ENCODE data around the gene MARS1.
"Not testable (repeated sequence)": the region's sequence is repeated elsewhere in the genome, so short reads cannot be mapped to it uniquely, and the experiment has no call there.

The MARS1 gene

DNA sequence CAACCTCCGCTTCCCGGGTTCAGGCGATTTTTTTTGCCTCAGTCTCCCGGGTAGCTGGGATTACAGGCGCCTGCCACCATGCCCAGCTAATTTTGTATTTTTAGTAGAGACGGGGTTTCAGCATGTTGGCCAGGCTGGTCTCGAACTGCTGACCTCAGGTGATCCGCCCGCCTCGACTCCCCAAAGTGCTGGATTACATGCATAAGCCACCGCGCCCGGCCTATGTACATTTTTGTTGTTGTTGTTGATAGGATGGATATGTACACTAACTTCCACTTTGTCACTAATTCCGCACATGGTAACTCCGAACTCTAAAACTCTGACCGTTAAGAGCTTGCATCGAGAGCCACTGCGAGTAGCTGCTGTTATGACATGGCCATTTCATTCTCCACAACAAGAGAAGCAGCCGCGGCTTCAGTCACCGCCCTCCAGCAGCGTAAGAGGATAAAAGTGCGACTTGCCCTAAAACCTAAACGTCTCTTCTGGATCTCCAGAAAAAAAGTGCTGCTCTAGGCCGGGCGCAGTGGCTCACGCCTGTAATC lies 742 bp upstream of the MARS1 start:
- no peak for TF ChIP-seq Cebpa-rat (IDR thresholded peaks at IDR 0.05)
- Histone ChIP-seq H3K27ac (peak overlapping the region; percentile 82 to 96 (median 89); a peak in 19 of 22 replicates), H3K9me3 (replicated peaks in 1 of 11) (no peaks in the 10 kb centered on the region), H3K27me3 (no peaks in the 10 kb centered on the region), H3K4me3 (peak overlapping the region in 9 of 10 experiments; percentile 75 to 94 (median 83); a peak in 14 of 20 replicates), H3K9ac (peak overlapping the region in 9 of 11 experiments; percentile 82 to 98 (median 90); a peak in 11 of 22 replicates), H3K4me1 (peaks cover 15 to 32% (median 22%) of the 10 kb centered on the region in 10 experiments), H3K4me2 (peak overlapping the region; percentile 13 to 79 (median 59); a peak in 18 of 22 replicates), H4K20me1 (peaks cover 0 to 38% (median 20%) of the 10 kb centered on the region in 11 experiments; a peak in 16 of 22 replicates), H3K36me3 (peaks cover 32 to 36% (median 33%) of the 10 kb centered on the region in 11 experiments)

DNA sequence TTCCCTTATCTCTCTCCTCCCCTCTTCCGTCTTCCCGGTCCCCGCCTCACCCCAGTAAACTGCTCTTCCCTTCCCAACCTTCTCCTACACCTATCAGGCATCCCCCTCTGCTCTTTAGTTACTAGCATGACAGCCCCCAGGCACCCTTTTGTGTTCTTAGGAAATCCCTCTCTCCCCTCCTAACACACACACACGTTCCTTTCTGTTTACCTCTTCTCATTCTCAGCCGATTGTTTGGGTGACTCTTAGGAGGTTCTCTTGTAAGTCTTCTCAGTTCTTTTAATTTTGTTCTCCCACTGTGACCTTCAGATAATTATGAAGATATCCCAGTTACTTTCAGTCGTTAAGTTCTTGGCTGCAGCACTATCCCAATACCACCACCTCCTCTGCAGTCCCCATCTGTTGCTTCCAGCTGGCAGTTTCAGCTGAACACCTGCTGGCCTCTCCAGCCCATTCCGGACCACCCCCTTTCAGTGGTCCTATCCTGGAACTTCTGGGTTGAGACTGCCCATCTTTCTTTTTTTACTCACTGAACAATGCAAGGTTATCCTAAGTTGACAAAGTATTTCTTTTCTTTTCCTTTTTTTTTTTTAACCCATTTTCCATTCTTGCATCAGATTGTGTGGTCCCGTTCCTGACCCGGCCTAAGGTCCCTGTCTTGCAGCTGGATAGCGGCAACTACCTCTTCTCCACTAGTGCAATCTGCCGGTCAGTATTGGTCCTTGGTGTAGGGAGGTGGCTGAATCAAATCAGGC lies 711 bp downstream of the MARS1 start:
- peak overlapping the region; percentile 82 to 98 (median 90) for H3K9ac ChIP-seq
- peak overlapping the region; percentile 75 to 97 (median 93) for H3K4me2 ChIP-seq
- peaks cover 0 to 7% (median 4%) of the 10 kb centered on the region in 11 experiments; a peak in 8 of 22 replicates for H3K9me3 ChIP-seq (replicated peaks in 1 of 11)
- peak overlapping the region; percentile 75 to 98 (median 85) for H3K4me3 ChIP-seq
- H3K36me3 ChIP-seq = peaks cover 42 to 45% (median 43%) of the 10 kb centered on the region in 11 experiments
- H3K27ac ChIP-seq = peak overlapping the region; percentile 82 to 96 (median 89)
- H3K27me3 ChIP-seq = no peaks in the 10 kb centered on the region
- TF ChIP-seq Cebpa-rat (IDR thresholded peaks at IDR 0.05) = no peak
- H3K4me1 ChIP-seq = peaks cover 15 to 32% (median 22%) of the 10 kb centered on the region in 10 experiments
- H4K20me1 ChIP-seq = peaks cover 0 to 44% (median 26%) of the 10 kb centered on the region in 11 experiments; a peak in 17 of 22 replicates

DNA sequence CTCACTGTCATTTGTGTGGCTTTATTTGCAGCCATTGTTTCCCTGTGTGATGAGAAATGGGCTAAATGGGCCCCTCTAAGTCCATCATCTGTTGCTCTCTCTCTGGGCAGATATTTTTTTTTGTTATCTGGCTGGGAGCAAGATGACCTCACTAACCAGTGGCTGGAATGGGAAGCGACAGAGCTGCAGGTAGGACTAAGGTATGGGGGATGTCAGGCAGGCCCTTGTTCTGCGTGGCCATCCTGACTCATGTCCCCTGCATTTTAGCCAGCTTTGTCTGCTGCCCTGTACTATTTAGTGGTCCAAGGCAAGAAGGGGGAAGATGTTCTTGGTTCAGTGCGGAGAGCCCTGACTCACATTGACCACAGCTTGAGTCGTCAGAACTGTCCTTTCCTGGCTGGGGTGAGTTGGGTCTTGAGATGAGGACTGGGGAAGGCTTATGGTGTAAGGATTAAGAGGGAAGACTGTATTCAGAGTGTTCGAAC lies 1.3 kb downstream of the MARS1 start:
- peak overlapping the region; percentile 82 to 98 (median 90) for H3K9ac ChIP-seq
- peaks cover 15 to 32% (median 22%) of the 10 kb centered on the region in 10 experiments for H3K4me1 ChIP-seq
- peaks cover 0 to 7% (median 4%) of the 10 kb centered on the region in 11 experiments; a peak in 8 of 22 replicates for H3K9me3 ChIP-seq (replicated peaks in 1 of 11)
- peak overlapping the region; percentile 75 to 98 (median 85) for H3K4me3 ChIP-seq
- H3K27ac ChIP-seq = peak overlapping the region in 10 of 11 experiments; percentile 82 to 96 (median 90); a peak in 15 of 22 replicates
- H3K27me3 ChIP-seq = no peaks in the 10 kb centered on the region
- H3K4me2 ChIP-seq = peak overlapping the region; percentile 75 to 97 (median 93)
- no peak for TF ChIP-seq Cebpa-rat (IDR thresholded peaks at IDR 0.05)
- peaks cover 45 to 49% (median 47%) of the 10 kb centered on the region in 11 experiments for H3K36me3 ChIP-seq
- H4K20me1 ChIP-seq = peaks cover 0 to 44% (median 26%) of the 10 kb centered on the region in 11 experiments; a peak in 17 of 22 replicates

DNA sequence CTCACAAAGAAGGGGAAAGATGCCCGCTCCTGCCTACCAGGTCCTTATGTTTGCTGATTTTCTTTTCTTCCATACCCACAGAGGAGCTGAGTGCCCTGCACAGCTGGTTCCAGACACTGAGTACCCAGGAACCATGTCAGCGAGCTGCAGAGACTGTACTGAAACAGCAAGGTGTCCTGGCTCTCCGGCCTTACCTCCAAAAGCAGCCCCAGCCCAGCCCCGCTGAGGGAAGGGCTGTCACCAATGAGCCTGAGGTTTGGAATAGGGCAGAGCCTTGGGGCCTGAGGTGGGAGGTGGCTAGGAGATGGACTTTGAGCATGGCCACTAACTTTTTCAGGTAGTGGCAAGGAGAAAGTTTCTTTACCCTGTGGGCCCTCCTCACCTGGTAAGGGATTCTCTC lies 2.3 kb downstream of the MARS1 start:
- H3K4me2 ChIP-seq = peak overlapping the region in 8 of 11 experiments; percentile 75 to 97 (median 94); a peak in 6 of 22 replicates
- H3K36me3 ChIP-seq = peaks cover 51 to 57% (median 52%) of the 10 kb centered on the region in 11 experiments
- H3K27ac ChIP-seq = 0 out of 22 replicates have a peak overlapping the region, but pooled peaks of 1 of the 11 experiments have one; percentile 94
- peaks cover 0 to 48% (median 26%) of the 10 kb centered on the region in 11 experiments; a peak in 17 of 22 replicates for H4K20me1 ChIP-seq
- TF ChIP-seq Cebpa-rat (IDR thresholded peaks at IDR 0.05) = no peak
- no peaks in the 10 kb centered on the region for H3K27me3 ChIP-seq
- H3K4me1 ChIP-seq = peaks cover 15 to 32% (median 22%) of the 10 kb centered on the region in 10 experiments
- peak overlapping the region in 6 of 11 experiments; percentile 20 to 96 (median 90); a peak in 4 of 22 replicates for H3K9ac ChIP-seq
- H3K9me3 ChIP-seq (replicated peaks in 1 of 11) = peaks cover 0 to 10% (median 4%) of the 10 kb centered on the region in 11 experiments; a peak in 9 of 22 replicates
- peak overlapping the region in 1 of 10 experiments; percentile 0; a peak in 1 of 20 replicates for H3K4me3 ChIP-seq

DNA sequence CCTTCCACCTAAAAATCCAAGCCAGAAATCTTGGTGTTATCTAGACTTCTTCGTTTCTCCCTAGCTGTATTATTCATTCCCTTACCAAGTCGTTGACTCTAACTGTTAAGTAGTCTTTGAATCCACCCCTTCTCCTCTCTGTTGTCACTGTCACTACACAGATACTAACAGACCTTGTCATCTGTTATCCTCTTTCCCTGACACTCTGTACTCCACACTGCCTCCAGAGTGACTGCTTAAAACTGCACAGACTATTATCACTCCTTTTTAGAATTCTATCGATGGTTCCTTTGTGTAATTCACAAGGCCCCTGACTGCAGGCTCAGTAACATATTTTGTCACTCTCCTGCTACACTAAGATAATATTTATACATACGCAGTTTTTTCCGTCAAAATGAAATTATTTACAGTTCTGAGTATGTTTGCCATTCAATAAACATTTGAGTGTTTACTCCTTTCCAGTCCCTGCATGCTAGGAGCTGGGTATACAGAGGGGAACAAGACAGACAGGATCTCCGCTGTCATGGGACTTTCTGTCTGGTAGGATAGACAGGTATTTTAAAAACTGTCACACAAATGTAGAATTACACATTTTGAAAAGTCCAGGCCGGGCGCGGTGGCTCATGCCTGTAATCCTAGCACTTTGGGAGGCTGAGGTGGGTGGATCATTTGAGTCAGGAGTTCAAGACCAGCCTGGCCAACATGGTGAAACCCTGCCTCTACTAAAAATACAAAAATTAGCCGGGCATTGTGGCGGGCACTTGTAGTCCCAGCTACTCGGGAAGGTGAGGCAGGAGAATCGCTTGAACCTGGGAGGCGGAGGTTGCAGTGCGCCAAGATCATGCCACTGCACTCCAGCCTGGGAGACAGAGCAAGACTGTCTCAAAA lies 3.8 kb downstream of the MARS1 start:
- Histone ChIP-seq H3K36me3 (peaks cover 63 to 72% (median 67%) of the 10 kb centered on the region in 11 experiments), H3K9ac (0 out of 22 replicates have a peak overlapping the region, but pooled peaks of 1 of the 11 experiments have one; percentile 29), H3K27me3 (no peaks in the 10 kb centered on the region), H4K20me1 (peaks cover 0 to 53% (median 28%) of the 10 kb centered on the region in 11 experiments; a peak in 17 of 22 replicates), H3K4me3 (no peak overlapping the region), H3K9me3 (replicated peaks in 1 of 11) (peaks cover 0 to 10% (median 4%) of the 10 kb centered on the region in 11 experiments; a peak in 9 of 22 replicates), H3K4me2 (no peak overlapping the region), H3K4me1 (peaks cover 15 to 32% (median 22%) of the 10 kb centered on the region in 10 experiments), H3K27ac (no peak overlapping the region)
- TF ChIP-seq Cebpa-rat (IDR thresholded peaks at IDR 0.05) = no peak

DNA sequence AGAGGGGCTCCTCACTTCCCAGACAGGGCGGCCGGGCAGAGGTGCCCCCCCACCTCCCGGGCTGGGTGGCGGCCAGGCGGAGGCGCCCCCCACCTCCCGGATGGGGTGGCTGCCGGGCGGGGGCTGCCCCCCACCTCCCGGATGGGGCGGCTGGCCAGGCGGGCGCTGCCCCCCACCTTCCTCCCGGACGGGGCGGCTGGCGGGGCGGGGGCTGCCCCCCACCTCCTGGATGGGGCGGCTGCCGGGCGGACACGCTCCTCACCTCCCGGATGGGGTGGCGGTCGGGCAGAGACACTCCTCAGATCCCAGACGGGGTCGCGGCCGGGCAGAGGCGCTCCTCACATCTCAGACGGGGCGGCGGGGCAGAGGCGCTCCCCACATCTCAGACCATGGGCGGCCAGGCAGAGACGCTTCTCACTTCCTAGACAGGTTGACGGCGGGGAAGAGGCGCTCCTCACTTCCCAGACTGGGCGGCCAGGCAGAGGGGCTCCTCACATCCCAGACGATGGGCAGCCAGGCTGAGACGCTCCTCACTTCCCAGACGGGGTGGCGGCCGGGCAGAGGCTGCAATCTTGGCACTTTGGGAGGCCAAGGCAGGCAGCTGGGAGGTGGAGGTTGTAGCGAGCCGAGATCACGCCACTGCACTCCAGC lies 7.3 kb downstream of the MARS1 start:
- H3K4me2 ChIP-seq; H3K27ac ChIP-seq; H3K4me3 ChIP-seq; H3K27me3 ChIP-seq; H3K9me3 ChIP-seq (replicated peaks in 1 of 11); H3K9ac ChIP-seq: not testable (repeated sequence)
- H4K20me1 ChIP-seq = peaks cover 0 to 63% (median 23%) of the 10 kb centered on the region in 11 experiments; a peak in 17 of 22 replicates
- H3K4me1 ChIP-seq = peaks cover 0 to 10% (median under 1%) of the 10 kb centered on the region in 10 experiments; a peak in 7 of 20 replicates
- H3K36me3 ChIP-seq = peaks cover 85 to 93% (median 87%) of the 10 kb centered on the region in 11 experiments

- Histone ChIP-seq H3K27me3 (no peaks in the 10 kb centered on the region), H3K36me3 (peaks cover 85 to 93% (median 87%) of the 10 kb centered on the region in 11 experiments)
- no peak for TF ChIP-seq Cebpa-rat (IDR thresholded peaks at IDR 0.05)
These were observed 9.0 kb downstream of the MARS1 start for GRCh38 chr12:57496822-57497221.

More at GRCh38 chr12:57496822-57497221, 9.0 kb downstream of the MARS1 start:
- H3K4me1 ChIP-seq = no peaks in the 10 kb centered on the region
- no peak overlapping the region for H3K9ac ChIP-seq
- H4K20me1 ChIP-seq = peaks cover 3 to 63% (median 18%) of the 10 kb centered on the region in 11 experiments; a peak in 16 of 22 replicates
- H3K27ac ChIP-seq = no peak overlapping the region
- no peak overlapping the region for H3K4me2 ChIP-seq
- H3K9me3 ChIP-seq (replicated peaks in 1 of 11) = peaks cover 0 to 10% (median 4%) of the 10 kb centered on the region in 11 experiments; a peak in 9 of 22 replicates
- no peak overlapping the region for H3K4me3 ChIP-seq
